ENCODE data around the gene CDH23.

DNA sequence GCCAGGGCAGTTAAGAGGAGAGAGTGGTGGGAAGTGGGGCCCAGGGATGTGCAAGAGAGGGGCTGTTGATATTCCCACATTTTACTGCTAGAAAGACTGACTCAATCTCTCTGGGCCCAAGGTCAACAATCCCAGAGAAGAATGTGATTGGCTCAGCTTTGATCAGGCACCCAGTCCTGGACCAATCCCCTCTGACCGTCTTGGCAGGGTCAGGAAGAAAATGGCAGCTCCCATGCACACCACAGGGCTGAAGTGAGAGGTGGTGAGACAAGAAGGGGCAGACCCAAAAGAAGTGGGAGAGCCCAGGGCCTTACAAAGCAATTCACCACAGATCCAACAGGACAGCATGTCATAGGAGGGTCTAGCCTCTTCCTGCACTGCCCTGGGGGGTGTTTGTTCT, 326.1 kb downstream of the CDH23 start:
- TF ChIP-seq CTCF (IDR thresholded peaks at IDR 0.05): no peak
- TF ChIP-seq POLR2AphosphoS5 (IDR thresholded peaks at IDR 0.05): no peak
